ENCODE data around the gene KIF26B.
"Not testable (repeated sequence)": the region's sequence is repeated elsewhere in the genome, so short reads cannot be mapped to it uniquely, and the experiment has no call there.

The KIF26B gene

DNA sequence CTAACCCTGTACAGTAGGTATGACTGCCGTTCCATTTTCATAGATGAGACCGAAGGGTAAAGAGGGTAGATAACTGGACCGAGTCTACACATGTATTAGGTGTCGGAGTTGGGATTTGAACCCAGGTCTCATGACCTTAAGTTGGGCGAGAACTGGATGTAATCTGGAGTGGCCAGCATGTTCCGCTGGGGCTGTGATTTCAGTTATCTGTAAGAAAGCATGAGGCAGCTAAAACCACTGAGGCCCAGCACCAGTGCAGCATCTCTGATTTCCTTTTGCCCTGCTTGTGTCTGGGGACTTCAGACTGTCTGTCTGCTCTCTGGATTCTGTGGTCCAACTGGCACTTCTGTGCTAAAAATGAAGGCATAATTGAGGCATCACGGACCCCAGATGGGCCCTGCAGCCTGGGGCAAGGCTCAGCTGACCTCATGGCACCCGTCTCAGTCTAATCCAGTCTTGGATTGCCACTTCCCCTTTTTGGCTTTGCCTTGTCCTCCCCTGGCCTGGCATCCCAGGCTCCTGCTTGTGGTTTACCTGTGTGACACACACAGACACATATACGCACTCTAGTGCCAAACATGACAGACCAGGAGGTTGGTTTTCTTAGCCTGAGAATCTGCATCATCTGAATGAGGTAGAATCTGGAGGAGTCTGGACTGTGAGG is 180.2 kb downstream of the KIF26B start:
- Histone ChIP-seq H3K4me3 (ENCODE audit: low read depth, low read length) (no peak overlapping the region), H3K36me3 (replicated peaks) (no peaks in the 10 kb centered on the region), H3K27me3 (replicated peaks) (no peaks in the 10 kb centered on the region), H3K27ac (no peak overlapping the region)
- in situ Hi-C loops (cut with HindIII; ENCODE audit: low pct_ligation_motif_present, low sequenced_read_pairs) = no loop called here
- no peak for DNase-seq
- TF ChIP-seq, protein P1, sequence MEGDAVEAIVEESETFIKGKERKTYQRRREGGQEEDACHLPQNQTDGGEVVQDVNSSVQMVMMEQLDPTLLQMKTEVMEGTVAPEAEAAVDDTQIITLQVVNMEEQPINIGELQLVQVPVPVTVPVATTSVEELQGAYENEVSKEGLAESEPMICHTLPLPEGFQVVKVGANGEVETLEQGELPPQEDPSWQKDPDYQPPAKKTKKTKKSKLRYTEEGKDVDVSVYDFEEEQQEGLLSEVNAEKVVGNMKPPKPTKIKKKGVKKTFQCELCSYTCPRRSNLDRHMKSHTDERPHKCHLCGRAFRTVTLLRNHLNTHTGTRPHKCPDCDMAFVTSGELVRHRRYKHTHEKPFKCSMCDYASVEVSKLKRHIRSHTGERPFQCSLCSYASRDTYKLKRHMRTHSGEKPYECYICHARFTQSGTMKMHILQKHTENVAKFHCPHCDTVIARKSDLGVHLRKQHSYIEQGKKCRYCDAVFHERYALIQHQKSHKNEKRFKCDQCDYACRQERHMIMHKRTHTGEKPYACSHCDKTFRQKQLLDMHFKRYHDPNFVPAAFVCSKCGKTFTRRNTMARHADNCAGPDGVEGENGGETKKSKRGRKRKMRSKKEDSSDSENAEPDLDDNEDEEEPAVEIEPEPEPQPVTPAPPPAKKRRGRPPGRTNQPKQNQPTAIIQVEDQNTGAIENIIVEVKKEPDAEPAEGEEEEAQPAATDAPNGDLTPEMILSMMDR (IDR thresholded peaks at IDR 0.05; ENCODE audit: low read depth, low read length, missing control alignments) = no peak

DNA sequence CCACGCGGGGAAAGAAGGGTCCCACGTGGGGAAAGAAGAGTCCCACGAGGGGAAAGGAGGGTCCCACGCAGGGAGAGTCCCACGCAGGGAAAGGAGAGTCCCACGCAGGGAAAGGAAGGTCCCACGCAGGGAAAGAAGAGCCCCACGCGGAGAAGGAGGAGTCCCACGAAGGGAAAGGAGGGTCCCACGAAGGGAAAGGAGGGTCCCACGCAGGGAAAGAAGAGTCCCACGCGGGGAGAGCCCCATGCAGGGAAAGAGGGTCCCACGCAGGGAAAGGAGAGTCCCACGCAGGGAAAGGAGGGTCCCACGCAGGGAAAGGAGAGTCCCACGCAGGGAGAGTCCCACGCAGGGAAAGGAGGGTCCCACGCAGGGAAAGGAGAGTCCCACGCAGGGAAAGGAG is 180.9 kb downstream of the KIF26B start:
- in situ Hi-C loops (cut with HindIII; ENCODE audit: low pct_ligation_motif_present, low sequenced_read_pairs); H3K36me3 ChIP-seq (replicated peaks); DNase-seq; H3K4me3 ChIP-seq (ENCODE audit: low read depth, low read length); H3K27ac ChIP-seq; H3K27me3 ChIP-seq (replicated peaks): not testable (repeated sequence)

DNA sequence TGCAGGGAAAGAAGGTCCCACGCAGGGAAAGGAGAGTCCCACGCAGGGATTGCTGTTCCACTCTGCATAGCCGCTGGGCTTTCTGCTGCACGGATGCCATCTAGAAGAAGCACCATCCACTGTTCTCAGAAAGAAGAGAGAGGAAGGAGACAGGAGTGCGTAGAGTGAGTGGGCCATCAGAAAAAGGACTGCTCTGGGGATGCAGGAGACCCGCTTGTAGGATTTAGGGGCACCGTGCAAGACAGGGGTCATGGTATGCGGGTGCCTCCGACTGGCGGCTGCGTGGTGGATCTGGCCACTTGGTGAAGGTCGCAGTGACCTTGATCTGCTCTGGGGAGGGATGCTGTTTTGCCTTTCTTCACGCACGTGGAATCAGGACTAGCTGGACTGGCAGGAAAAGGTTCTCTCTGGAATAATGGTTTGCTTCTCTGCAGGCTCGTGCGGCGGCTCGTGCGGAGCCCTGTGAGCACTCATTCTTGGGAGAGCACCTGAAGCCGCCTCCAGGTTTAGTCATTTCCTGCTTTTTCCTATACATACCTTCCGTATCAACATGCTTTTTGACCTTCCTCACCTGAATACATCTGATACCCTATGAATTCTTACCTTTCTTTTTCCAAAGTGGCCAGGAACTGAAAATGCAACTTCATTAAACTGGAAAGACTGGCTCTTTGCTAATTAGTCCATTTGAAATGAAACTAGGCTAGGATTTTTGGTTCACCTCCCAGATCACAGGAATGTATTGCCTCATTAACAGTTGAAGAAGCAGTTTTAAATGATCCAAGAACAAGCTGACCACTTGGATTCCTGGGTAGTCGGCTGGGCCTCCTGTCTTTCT is 181.6 kb downstream of the KIF26B start:
- no peak overlapping the region for H3K4me3 ChIP-seq (ENCODE audit: low read depth, low read length)
- in situ Hi-C loops (cut with HindIII; ENCODE audit: low pct_ligation_motif_present, low sequenced_read_pairs) = no loop called here
- no peaks in the 10 kb centered on the region for H3K36me3 ChIP-seq (replicated peaks)
- TF ChIP-seq, protein P1 (IDR thresholded peaks at IDR 0.05; ENCODE audit: low read depth, low read length, missing control alignments) = no peak
- H3K27me3 ChIP-seq (replicated peaks) = no peaks in the 10 kb centered on the region
- no peak for DNase-seq
- H3K27ac ChIP-seq = no peak overlapping the region

DNA sequence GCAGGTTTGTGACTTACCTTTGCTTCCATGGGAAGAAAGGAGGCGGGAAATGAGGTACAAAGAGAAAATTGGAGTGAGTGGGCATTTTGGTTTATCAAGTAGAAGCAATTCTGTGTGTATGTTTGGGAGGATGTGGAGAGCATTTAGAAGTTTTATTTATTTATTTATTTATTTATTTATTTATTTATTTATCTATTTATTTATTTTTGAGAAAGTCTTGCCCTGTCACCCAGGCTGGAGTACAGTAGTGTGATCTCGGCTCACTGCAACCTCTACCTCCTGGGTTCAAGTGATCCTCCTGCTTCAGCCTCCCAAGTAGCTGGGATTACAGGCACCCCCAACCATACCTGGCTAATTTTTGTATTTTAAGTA is 182.2 kb downstream of the KIF26B start:
- H3K4me3 ChIP-seq (ENCODE audit: low read depth, low read length); H3K36me3 ChIP-seq (replicated peaks); in situ Hi-C loops (cut with HindIII; ENCODE audit: low pct_ligation_motif_present, low sequenced_read_pairs); DNase-seq; H3K27ac ChIP-seq; H3K27me3 ChIP-seq (replicated peaks): not testable (repeated sequence)

DNA sequence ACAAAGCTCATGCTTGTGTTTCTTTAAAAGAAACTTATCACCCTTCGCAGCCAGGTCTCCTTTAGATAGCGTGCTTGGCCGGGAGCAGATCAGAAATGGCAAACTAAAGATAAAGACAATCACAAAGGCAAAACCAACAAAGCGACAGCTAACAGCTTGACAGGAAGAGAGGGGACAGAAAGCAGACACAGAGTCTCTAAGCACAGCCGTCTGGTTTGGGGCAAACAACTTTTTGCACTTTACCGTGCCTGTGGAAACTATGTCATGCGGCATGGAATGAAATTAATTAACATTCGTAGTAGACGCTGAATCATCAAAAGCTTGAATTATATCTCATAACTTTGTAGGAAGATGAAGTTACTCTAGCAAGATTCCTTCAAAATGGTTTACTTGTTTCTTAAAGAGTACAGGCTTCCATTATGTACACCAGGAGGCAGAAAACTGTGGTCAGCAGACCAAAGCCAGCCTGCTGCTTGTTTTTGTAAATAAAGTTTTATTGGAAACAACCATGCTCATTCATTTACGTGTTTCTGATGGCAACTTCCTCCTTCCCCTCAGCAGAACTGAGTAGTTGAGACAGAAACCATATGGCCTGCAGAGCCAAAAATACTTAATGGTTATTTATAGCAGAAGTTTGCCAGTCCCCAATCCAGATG is 183.2 kb downstream of the KIF26B start:
- in situ Hi-C loops (cut with HindIII; ENCODE audit: low pct_ligation_motif_present, low sequenced_read_pairs) = no loop called here

DNA sequence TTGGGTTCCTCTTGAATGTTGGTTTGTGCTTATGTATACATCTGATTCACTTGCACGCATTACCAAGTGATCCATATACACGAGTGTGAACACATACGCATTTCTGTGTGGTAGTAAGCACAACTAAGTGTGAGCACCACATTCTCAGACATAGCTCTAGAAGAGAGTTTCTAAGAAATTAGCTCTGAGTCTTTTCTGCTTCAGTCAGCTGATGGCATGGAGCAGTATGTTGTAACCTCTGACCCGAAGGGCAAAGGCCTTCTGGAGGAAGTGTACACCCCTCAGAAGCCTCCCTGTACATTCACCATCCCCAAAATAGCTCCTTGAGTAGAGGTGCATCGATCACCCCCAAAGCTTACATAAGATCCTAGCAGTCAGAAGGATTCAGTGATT is 183.7 kb downstream of the KIF26B start:
- no peak for DNase-seq
- in situ Hi-C loops (cut with HindIII; ENCODE audit: low pct_ligation_motif_present, low sequenced_read_pairs) = no loop called here
- TF ChIP-seq, protein P1 (IDR thresholded peaks at IDR 0.05; ENCODE audit: low read depth, low read length, missing control alignments) = no peak
- Histone ChIP-seq H3K36me3 (replicated peaks) (no peaks in the 10 kb centered on the region), H3K27me3 (replicated peaks) (no peaks in the 10 kb centered on the region), H3K27ac (no peak overlapping the region), H3K4me3 (ENCODE audit: low read depth, low read length) (no peak overlapping the region)

More for the DNA sequence above, 183.2 kb downstream of the KIF26B start:
- H3K4me3 ChIP-seq (ENCODE audit: low read depth, low read length) = no peak overlapping the region
- H3K27ac ChIP-seq = no peak overlapping the region
- TF ChIP-seq, protein P1 (IDR thresholded peaks at IDR 0.05; ENCODE audit: low read depth, low read length, missing control alignments) = no peak
- H3K36me3 ChIP-seq (replicated peaks) = no peaks in the 10 kb centered on the region
- H3K27me3 ChIP-seq (replicated peaks) = no peaks in the 10 kb centered on the region
- DNase-seq = no peak

Measured in brain microvascular endothelial cell (primary cell).